Stimulated activated CD8-positive, alpha-beta memory T cell treated with anti-CD3 and anti-CD28 coated beads, Interleukin-12 subunit alpha, Interleukin-12 subunit beta, amount 100 ng/mL, for 1 hour (primary cell): Measurements from ENCODE around the gene KIF25.

Experiments used
- DNase-seq: peaks from one replicate; pipeline ENCODE4 v3.0.0-alpha.2; 2020; ENCODE audit warnings: low read depth

Gene KIF25

GRCh38 chr6:168037856-168038255 lies 40.4 kb downstream of the KIF25 start:
- DNase-seq, result no peak

- DNase-seq, result no peak
Observed at GRCh38 chr6:168038576-168039140, 41.2 kb downstream of the KIF25 start.

GRCh38 chr6:168039301-168039700 lies 41.8 kb downstream of the KIF25 start:
- no peak for DNase-seq

- DNase-seq, result no peak
Observed at GRCh38 chr6:168039849-168040248, 42.4 kb downstream of the KIF25 start.

GRCh38 chr6:168040856-168041496 lies 43.5 kb downstream of the KIF25 start:
- no peak for DNase-seq

- no peak for DNase-seq
Observed at GRCh38 chr6:168041928-168042327, 44.5 kb downstream of the KIF25 start.

GRCh38 chr6:168042426-168043192 lies 45.1 kb downstream of the KIF25 start:
- no peak for DNase-seq

- no peak for DNase-seq
Observed at GRCh38 chr6:168043193-168043847, 45.8 kb downstream of the KIF25 start.

- DNase-seq, result no peak
Observed at GRCh38 chr6:168043848-168044415, 46.5 kb downstream of the KIF25 start.

GRCh38 chr6:168044521-168045130 lies 47.2 kb downstream of the KIF25 start:
- DNase-seq, result no peak

GRCh38 chr6:168045141-168045691 lies 47.7 kb downstream of the KIF25 start:
- DNase-seq, result no peak

- no peak for DNase-seq
Observed at GRCh38 chr6:168045706-168046620, 48.5 kb downstream of the KIF25 start.

- DNase-seq, result no peak
Observed at GRCh38 chr6:168046696-168047095, 49.2 kb downstream of the KIF25 start.

- no peak for DNase-seq
Observed at GRCh38 chr6:168047841-168048723, 50.6 kb downstream of the KIF25 start.

GRCh38 chr6:168048724-168049025 lies 51.2 kb downstream of the KIF25 start:
- DNase-seq, result no peak

- DNase-seq, result no peak
Observed at GRCh38 chr6:168049277-168049676, 51.8 kb downstream of the KIF25 start.

GRCh38 chr6:168049706-168050224 lies 52.3 kb downstream of the KIF25 start:
- no peak for DNase-seq

GRCh38 chr6:168050225-168050880 lies 52.9 kb downstream of the KIF25 start:
- DNase-seq, result no peak
